ENCODE data around the gene NFATC1.

The NFATC1 gene

DNA sequence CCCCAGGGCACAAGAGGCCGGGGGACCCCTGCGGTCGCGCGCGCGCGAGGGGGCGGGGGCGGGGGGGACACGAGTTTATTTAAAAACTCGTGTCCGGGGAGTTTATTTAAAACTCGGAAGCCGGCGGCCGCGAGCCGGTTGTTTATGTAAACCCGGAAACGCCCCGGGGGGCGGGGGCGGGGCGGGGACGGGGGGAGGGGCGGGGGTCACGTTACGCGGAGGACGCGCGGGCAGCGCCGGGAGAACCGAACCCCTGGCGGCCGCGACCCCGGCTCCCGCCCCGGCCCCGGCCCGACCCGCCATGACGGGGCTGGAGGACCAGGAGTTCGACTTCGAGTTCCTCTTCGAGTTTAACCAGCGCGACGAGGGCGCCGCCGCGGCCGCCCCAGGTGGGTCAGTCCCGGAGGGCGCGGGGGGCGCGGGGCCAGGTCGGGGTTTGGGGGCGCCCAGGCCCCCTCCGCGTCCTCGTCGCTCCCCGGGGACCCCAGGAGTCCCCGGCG, 4.4 kb downstream of the NFATC1 start:
- Histone ChIP-seq H3K9ac (ENCODE audit: low read depth, low read length) (peak overlapping the region; percentile 81), H3K27me3 (ENCODE audit: insufficient read depth, low read length, poor library complexity) (peaks cover 4% of the 10 kb centered on the region), H2AFZ (ENCODE audit: low read depth, low read length) (peak overlapping the region; percentile 68), H3K36me3 (ENCODE audit: insufficient read depth, low read length) (no peaks in the 10 kb centered on the region), H3K4me1 (ENCODE audit: insufficient read depth, low read length) (peaks cover 52% of the 10 kb centered on the region), H3K9me3 (ENCODE audit: insufficient read depth, low read length, severe bottlenecking) (no peaks in the 10 kb centered on the region), H4K20me1 (ENCODE audit: insufficient read depth, low read length) (peaks cover 26% of the 10 kb centered on the region), H3K4me3 (ENCODE audit: low read depth in 1 of 2, low read length in 2 of 2) (peak overlapping the region; percentile 63 to 72; a peak in 3 of 4 replicates), H3K79me2 (ENCODE audit: insufficient read depth, low read length) (peaks cover 17% of the 10 kb centered on the region), H3K4me2 (ENCODE audit: insufficient read depth, low read length) (peak overlapping the region; percentile 72), H3K27ac (ENCODE audit: low read length) (peak overlapping the region; percentile 54; the same call in 1 of the 2 replicates)
- DNase-seq: peak; percentile 70
- ATAC-seq (ENCODE audit: insufficient read depth, low read depth): peak; percentile 53
- TF ChIP-seq, protein P1, sequence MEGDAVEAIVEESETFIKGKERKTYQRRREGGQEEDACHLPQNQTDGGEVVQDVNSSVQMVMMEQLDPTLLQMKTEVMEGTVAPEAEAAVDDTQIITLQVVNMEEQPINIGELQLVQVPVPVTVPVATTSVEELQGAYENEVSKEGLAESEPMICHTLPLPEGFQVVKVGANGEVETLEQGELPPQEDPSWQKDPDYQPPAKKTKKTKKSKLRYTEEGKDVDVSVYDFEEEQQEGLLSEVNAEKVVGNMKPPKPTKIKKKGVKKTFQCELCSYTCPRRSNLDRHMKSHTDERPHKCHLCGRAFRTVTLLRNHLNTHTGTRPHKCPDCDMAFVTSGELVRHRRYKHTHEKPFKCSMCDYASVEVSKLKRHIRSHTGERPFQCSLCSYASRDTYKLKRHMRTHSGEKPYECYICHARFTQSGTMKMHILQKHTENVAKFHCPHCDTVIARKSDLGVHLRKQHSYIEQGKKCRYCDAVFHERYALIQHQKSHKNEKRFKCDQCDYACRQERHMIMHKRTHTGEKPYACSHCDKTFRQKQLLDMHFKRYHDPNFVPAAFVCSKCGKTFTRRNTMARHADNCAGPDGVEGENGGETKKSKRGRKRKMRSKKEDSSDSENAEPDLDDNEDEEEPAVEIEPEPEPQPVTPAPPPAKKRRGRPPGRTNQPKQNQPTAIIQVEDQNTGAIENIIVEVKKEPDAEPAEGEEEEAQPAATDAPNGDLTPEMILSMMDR (IDR thresholded peaks at IDR 0.05; ENCODE audit: borderline replicate concordance, extremely low read depth, low read length, poor library complexity, severe bottlenecking): no peak
- no peak for TF ChIP-seq EZH2 (IDR thresholded peaks at IDR 0.05; ENCODE audit: borderline replicate concordance, low read depth, low read length, severe bottlenecking)

DNA sequence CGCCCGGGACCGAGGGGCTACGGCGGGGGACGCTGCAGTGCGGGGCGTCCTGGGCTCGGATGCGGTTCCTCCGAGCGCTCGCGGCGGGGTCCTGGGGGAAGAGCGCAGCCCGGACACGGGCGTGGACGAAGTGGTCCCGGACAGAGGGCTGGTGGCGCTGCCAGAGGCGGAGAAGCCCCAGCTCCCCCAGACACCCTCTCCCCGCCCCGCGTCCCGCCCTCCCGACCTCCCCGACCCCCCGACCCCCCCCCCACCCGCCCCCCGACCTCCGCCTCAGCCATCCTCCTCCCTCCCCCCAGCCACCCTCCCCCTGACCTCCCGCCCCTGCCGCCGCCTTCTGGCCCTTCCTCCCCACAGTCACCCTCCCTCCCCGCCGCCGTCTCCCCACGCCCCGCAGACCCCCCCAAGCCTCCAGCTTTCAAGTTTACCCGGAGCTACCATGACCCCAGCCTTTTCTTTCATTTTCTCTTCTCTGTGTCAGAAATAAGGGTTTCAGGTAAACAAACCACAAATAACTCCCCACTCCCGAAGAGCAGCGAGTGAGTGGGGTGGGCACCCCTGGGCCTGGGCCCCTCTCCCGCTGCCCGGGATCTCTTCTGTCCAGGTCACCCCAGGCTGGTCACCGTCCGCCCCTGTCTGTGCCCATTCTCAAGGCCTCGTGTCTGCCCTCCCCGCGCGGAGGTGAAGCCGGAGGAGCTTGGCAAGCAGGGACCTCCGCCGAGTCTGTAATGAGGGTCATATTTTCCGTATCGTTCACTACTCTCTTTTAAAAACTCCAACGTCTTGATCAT, 5.1 kb downstream of the NFATC1 start:
- TF ChIP-seq, protein P1 (IDR thresholded peaks at IDR 0.05; ENCODE audit: borderline replicate concordance, extremely low read depth, low read length, poor library complexity, severe bottlenecking): no peak
- TF ChIP-seq EZH2 (IDR thresholded peaks at IDR 0.05; ENCODE audit: borderline replicate concordance, low read depth, low read length, severe bottlenecking): no peak
- peak; percentile 30 for ATAC-seq (ENCODE audit: insufficient read depth, low read depth)
- H3K79me2 ChIP-seq (ENCODE audit: insufficient read depth, low read length): peaks cover 22% of the 10 kb centered on the region
- H3K4me2 ChIP-seq (ENCODE audit: insufficient read depth, low read length): peak overlapping the region; percentile 72
- H3K27me3 ChIP-seq (ENCODE audit: insufficient read depth, low read length, poor library complexity): peaks cover 3% of the 10 kb centered on the region
- H3K4me1 ChIP-seq (ENCODE audit: insufficient read depth, low read length): peaks cover 56% of the 10 kb centered on the region
- DNase-seq: peak; percentile 59
- H2AFZ ChIP-seq (ENCODE audit: low read depth, low read length): peak overlapping the region; percentile 68
- peak overlapping the region; percentile 54; the same call in 1 of the 2 replicates for H3K27ac ChIP-seq (ENCODE audit: low read length)
- peaks cover 26% of the 10 kb centered on the region for H4K20me1 ChIP-seq (ENCODE audit: insufficient read depth, low read length)
- peak overlapping the region; percentile 81 for H3K9ac ChIP-seq (ENCODE audit: low read depth, low read length)
- peak overlapping the region; percentile 63 to 72; a peak in 3 of 4 replicates for H3K4me3 ChIP-seq (ENCODE audit: low read depth in 1 of 2, low read length in 2 of 2)
- H3K9me3 ChIP-seq (ENCODE audit: insufficient read depth, low read length, severe bottlenecking): no peaks in the 10 kb centered on the region
- H3K36me3 ChIP-seq (ENCODE audit: insufficient read depth, low read length): no peaks in the 10 kb centered on the region

DNA sequence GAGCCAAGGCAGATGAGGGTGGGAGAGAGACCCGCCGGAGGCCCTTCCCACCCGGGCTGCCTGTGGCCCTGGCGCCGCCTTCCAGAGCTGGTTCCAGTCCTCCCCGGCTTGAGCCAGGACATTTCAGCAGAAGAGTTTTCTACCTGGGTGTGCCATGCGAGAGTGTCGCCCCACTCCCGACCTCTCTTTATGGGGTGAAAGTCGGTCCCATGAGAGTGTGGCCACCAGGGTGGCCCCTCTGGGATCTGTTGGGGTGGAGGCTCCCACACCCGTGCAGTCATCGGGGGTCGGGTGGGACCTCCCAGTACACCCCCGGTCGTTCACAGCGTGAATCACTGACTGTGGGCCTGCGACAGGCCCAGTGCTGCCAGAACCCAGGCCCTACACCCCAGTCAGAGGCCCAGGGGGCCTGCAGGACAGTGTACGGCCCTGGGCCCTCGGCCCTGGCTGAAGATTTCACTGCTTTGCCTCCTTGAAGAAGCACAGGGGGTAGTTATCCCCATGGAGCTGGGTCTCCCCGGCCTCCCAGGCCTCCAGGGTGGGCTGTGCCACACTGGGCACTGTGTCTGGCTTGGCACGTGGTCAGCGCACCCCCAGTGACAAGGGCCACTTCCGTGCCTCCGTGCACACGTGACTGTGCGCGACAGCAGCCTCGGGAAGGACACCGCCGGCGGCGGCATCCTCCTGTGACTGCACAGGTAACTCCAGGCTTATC, 5.9 kb downstream of the NFATC1 start:
- Histone ChIP-seq H3K36me3 (ENCODE audit: insufficient read depth, low read length) (no peaks in the 10 kb centered on the region), H3K27ac (ENCODE audit: low read length) (no peak overlapping the region), H3K4me1 (ENCODE audit: insufficient read depth, low read length) (peaks cover 51% of the 10 kb centered on the region), H3K79me2 (ENCODE audit: insufficient read depth, low read length) (peaks cover 23% of the 10 kb centered on the region), H3K4me2 (ENCODE audit: insufficient read depth, low read length) (peak overlapping the region; percentile 38; the same call in 1 of the 2 replicates), H3K4me3 (ENCODE audit: low read depth in 1 of 2, low read length in 2 of 2) (no peak overlapping the region), H4K20me1 (ENCODE audit: insufficient read depth, low read length) (peaks cover 28% of the 10 kb centered on the region), H2AFZ (ENCODE audit: low read depth, low read length) (no peak overlapping the region), H3K9ac (ENCODE audit: low read depth, low read length) (no peak overlapping the region), H3K27me3 (ENCODE audit: insufficient read depth, low read length, poor library complexity) (no peaks in the 10 kb centered on the region), H3K9me3 (ENCODE audit: insufficient read depth, low read length, severe bottlenecking) (no peaks in the 10 kb centered on the region)
- TF ChIP-seq EZH2 (IDR thresholded peaks at IDR 0.05; ENCODE audit: borderline replicate concordance, low read depth, low read length, severe bottlenecking): no peak
- TF ChIP-seq, protein P1 (IDR thresholded peaks at IDR 0.05; ENCODE audit: borderline replicate concordance, extremely low read depth, low read length, poor library complexity, severe bottlenecking): no peak
- no peak for ATAC-seq (ENCODE audit: insufficient read depth, low read depth)
- no peak for DNase-seq

Data from DND-41 (cell line).